ENCODE results near the gene ACOX2. TPM values are rescaled to one million over a fixed set of nuclear protein-coding genes. Genes with fewer than 3 reads are reported as not detected.

ACOX2 gene
- total and polyA plus RNA-seq, 2 of the 8 experiments (the other 6 are each of a cell fraction or from before 2014, with no cell fraction given), result 3.2 to 9.2 TPM

- TF ChIP-seq SUZ12 (IDR thresholded peaks at IDR 0.05; ENCODE audit: low read length) (no peak), PHF8 (conservative IDR thresholded peaks at IDR 0.05; ENCODE audit: low read depth, low read length) (no peak), CREB1 (IDR thresholded peaks at IDR 0.05) (no peak)
Measured at GRCh38 chr3:58484722-58485069, 52.3 kb downstream of the ACOX2 start (continued).

All from H1 (cell line).